ENCODE measurements around the gene OR7G1.

OR7G1 gene

DNA sequence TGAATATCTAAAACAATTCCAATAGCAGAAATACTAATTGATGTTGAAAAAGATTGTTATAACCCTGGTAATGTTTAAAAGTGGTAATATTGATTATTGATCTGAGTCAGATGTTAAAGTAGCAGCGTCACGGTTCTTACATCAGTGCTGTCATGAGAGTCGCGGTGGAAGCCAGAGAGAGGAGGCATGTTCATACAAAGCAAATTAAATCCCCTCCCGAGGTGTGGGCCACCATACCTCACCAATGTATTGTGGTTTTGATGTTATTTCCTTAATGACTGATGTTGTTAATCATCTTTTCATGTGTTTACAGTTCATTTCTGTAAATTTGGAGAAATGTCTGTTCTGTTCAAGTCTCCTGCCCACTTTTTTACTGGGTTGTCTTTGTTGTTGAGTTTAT, 35.8 kb upstream of the OR7G1 start:
- in situ Hi-C loops (cut with HindIII; ENCODE audit: low sequenced_read_pairs) = no loop called here
- TF ChIP-seq, protein P1, sequence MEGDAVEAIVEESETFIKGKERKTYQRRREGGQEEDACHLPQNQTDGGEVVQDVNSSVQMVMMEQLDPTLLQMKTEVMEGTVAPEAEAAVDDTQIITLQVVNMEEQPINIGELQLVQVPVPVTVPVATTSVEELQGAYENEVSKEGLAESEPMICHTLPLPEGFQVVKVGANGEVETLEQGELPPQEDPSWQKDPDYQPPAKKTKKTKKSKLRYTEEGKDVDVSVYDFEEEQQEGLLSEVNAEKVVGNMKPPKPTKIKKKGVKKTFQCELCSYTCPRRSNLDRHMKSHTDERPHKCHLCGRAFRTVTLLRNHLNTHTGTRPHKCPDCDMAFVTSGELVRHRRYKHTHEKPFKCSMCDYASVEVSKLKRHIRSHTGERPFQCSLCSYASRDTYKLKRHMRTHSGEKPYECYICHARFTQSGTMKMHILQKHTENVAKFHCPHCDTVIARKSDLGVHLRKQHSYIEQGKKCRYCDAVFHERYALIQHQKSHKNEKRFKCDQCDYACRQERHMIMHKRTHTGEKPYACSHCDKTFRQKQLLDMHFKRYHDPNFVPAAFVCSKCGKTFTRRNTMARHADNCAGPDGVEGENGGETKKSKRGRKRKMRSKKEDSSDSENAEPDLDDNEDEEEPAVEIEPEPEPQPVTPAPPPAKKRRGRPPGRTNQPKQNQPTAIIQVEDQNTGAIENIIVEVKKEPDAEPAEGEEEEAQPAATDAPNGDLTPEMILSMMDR (IDR thresholded peaks at IDR 0.05; ENCODE audit: low read depth, low read length) = no peak
- no peak overlapping the region for H3K4me3 ChIP-seq (ENCODE audit: low read depth, low read length)
- no peak for DNase-seq (ENCODE audit: low read depth, low spot score)

DNA sequence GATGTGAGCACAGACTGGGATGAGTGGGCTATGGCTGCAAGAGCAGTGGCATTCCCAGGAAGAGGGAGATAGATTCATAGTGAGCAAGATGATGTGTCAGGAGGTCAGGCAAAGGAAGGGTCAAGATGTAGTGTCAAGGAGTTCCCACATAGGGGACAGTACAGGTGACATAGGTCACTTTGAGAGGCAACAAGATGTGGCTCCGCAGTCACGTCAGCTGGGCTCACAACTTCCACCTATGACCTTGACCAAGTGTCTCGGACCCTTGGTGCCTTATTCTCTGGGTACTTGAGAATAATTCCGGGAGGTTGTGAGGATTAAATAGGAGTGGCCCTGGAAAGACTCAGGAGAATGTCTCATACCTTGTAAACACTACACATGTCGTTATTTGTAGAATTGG, 35.1 kb upstream of the OR7G1 start:
- TF ChIP-seq, protein P1 (IDR thresholded peaks at IDR 0.05; ENCODE audit: low read depth, low read length) = no peak
- no peak overlapping the region for H3K4me3 ChIP-seq (ENCODE audit: low read depth, low read length)
- in situ Hi-C loops (cut with HindIII; ENCODE audit: low sequenced_read_pairs) = no loop called here
- DNase-seq (ENCODE audit: low read depth, low spot score) = no peak

DNA sequence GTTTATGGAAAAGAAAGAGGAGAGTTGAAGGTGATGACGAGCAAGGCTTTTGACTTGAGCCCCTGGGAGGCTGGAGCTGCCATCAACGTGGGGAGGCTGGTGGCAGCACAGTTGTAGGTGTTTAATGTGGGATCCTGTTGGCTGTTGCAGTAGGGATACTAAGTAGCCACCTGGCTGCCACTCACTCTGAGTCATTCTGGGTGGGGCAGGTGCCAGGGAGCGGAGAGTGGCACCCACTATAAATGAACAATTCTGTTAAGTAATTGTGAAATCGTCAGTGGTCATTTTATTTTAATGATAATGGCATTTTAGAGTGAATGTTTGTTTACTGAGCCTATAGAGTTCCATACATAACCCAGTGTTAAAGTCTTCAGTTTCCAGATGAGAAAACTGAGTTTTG, 34.4 kb upstream of the OR7G1 start:
- TF ChIP-seq, protein P1 (IDR thresholded peaks at IDR 0.05; ENCODE audit: low read depth, low read length) = no peak
- no peak for DNase-seq (ENCODE audit: low read depth, low spot score)
- in situ Hi-C loops (cut with HindIII; ENCODE audit: low sequenced_read_pairs) = no loop called here
- H3K4me3 ChIP-seq (ENCODE audit: low read depth, low read length) = no peak overlapping the region

DNA sequence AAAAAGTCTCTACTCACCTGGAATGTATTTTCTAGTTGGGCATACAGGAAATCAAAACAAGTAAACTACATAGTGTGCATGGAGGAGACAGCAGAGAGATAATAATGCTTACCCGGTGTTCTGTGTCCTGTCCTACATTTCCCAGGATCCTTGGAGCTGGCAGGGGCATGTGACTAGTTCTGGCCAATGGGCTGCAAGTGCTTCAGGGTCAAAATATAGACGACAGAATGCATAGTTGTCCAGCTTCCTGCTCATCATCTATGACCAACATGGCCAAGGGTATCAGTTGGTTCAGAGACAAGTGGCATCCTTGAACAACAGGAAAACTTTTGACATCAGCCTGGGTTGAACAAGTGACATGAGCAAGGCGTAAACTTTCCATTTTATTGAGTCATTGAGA, 33.1 kb upstream of the OR7G1 start:
- no peak overlapping the region for H3K4me3 ChIP-seq (ENCODE audit: low read depth, low read length)
- no peak for DNase-seq (ENCODE audit: low read depth, low spot score)
- in situ Hi-C loops (cut with HindIII; ENCODE audit: low sequenced_read_pairs) = no loop called here
- TF ChIP-seq, protein P1 (IDR thresholded peaks at IDR 0.05; ENCODE audit: low read depth, low read length) = no peak

DNA sequence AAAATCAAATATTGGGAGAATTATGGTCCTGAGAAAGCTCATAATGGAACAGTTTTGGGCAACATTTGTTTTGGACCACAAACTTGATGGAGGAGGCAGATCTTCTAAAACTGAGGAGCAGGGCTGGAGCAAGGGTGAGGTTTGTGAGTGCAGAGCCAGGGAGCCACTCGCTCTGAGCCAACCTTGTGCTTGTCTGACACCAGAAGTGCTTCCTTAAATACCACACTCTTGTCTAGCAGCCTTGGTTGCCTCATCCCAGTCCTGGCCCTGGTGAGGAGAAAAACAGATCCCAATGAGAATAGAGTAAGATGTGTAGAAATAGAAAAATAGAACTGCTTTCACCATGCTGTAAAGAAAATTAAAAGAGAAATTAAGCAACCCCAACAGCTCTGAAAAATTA, 31.3 kb upstream of the OR7G1 start:
- TF ChIP-seq, protein P1 (IDR thresholded peaks at IDR 0.05; ENCODE audit: low read depth, low read length) = no peak
- in situ Hi-C loops (cut with HindIII; ENCODE audit: low sequenced_read_pairs) = no loop called here
- DNase-seq (ENCODE audit: low read depth, low spot score) = no peak
- H3K4me3 ChIP-seq (ENCODE audit: low read depth, low read length) = no peak overlapping the region

DNA sequence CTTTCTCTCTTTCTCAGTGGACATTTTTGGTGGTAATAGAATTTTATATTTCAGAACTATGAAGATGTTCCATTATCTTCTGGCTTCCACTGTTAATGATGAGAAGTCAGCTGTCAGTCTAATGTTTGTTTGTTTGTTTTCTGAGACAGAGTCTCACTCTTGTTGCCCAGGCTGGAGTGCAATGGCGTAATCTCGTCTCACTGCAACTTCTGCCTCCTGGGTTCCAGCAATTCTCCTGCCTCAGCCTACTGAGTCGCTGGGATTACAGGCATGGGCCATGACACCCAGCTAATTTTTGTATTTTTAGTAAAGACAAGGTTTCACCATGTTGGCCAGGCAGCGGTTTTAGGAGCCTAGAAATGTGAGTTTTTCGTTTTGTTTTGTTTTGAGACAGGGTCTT, 29.4 kb upstream of the OR7G1 start:
- TF ChIP-seq, protein P1 (IDR thresholded peaks at IDR 0.05; ENCODE audit: low read depth, low read length) = no peak
- DNase-seq (ENCODE audit: low read depth, low spot score) = no peak
- H3K4me3 ChIP-seq (ENCODE audit: low read depth, low read length) = no peak overlapping the region
- in situ Hi-C loops (cut with HindIII; ENCODE audit: low sequenced_read_pairs) = no loop called here

Measured in astrocyte of the spinal cord (primary cell).